Small intestine (tissue), 7 donors: ENCODE measurements around the gene ZNF84. TPM values are rescaled to one million over a fixed set of nuclear protein-coding genes. Genes with fewer than 3 reads are reported as not detected.
A peak's percentile ranks its signal among the peaks of the same experiment; 100 is the strongest.

ENCODE experiments used
- DNase-seq, 2 donors: peaks; one replicate each; pipeline versions ENCODE4 v3.0.0 to v3.0.0-alpha.2; 2013
- FAIRE-seq: peaks from 2 replicates; lab custom pipeline; 2012; peaks lifted over from hg19 to GRCh38; lab: Jason Lieb, UNC
- H3K27ac ChIP-seq, 3 donors: one replicate each; pipeline ENCODE4 v1.5.1; 2013; ENCODE audit warnings: low read length in 2 of 3, mild to moderate bottlenecking in 2 of 3, control low read depth in 1 of 3, inconsistent platforms in 1 of 3, low read depth in 1 of 3, moderate library complexity in 1 of 3
- H3K27me3 ChIP-seq, 3 donors: one replicate each; pipeline ENCODE4 v1.6.1; 2013; ENCODE audit warnings: low read length in 3 of 3, inconsistent platforms in 1 of 3; ENCODE audit not compliant: control insufficient read depth in 3 of 3, insufficient read depth in 3 of 3
- H3K36me3 ChIP-seq, 3 donors: one replicate each; pipeline ENCODE4 v1.6.1; 2013; ENCODE audit warnings: low read length in 3 of 3, inconsistent platforms in 1 of 3, low read depth in 1 of 3, mild to moderate bottlenecking in 1 of 3, moderate library complexity in 1 of 3; ENCODE audit not compliant: control insufficient read depth in 3 of 3, insufficient read depth in 2 of 3
- H3K4me1 ChIP-seq, 3 donors: one replicate each; pipeline ENCODE4 v1.6.1; 2013; ENCODE audit warnings: low read length in 2 of 3, inconsistent platforms in 1 of 3, low read depth in 1 of 3, mild to moderate bottlenecking in 1 of 3, moderate library complexity in 1 of 3; ENCODE audit not compliant: control insufficient read depth in 3 of 3, insufficient read depth in 2 of 3
- H3K4me3 ChIP-seq, 3 donors: one replicate each; pipeline ENCODE4 v1.5.1; 2013; ENCODE audit warnings: low read length in 3 of 3, control low read depth in 1 of 3, inconsistent platforms in 1 of 3, low read depth in 1 of 3, mild to moderate bottlenecking in 1 of 3, moderate library complexity in 1 of 3
- H3K9me3 ChIP-seq, 2 donors: one replicate each; pipeline ENCODE4 v1.6.1; 2013; ENCODE audit warnings: low read depth in 1 of 2, low read length in 1 of 2; ENCODE audit not compliant: control insufficient read depth in 2 of 2, insufficient read depth in 1 of 2
- WGBS, 3 donors: extraction: QIAGEN DNeasy Blood & Tissue Kit; methylation state at CpG; one replicate each; pipeline ENCODE4 v1.1.7; 2013; 5-methylcytosine and 5-hydroxymethylcytosine counted together
- polyA plus RNA-seq, 4 donors: library from polyadenylated mRNA; stranded (reverse) in 3 of 4; unstranded in 1 of 4; fragments of 200-250 nt in 3 of 4; fragments of 120-200 nt in 1 of 4; gene quantifications; one replicate each; pipeline versions ENCODE4 v1.2.1 to v1.2.3, GENCODE V29; 2013
- donor health status: healthy with polysubstance abuse.
- donor health status: control.
- donor health status: control.
- donor health status: Bipolar disorder and iron deficiency.
- donor health status: healthy.

Gene ZNF84
- polyA plus RNA-seq, 4 donors = 3.0 to 36.1 (median 5.4) TPM

- Histone ChIP-seq H3K27me3 (no peaks in the 10 kb centered on the region), H3K4me3 (peak overlapping the region; percentile 86 to 90 (median 88)), H3K36me3 (peaks cover 16 to 27% (median 25%) of the 10 kb centered on the region in 3 donors), H3K27ac (peak overlapping the region; percentile 93 to 96 (median 94)), H3K4me1 (peaks cover 0 to 6% (median 2%) of the 10 kb centered on the region in 3 donors), H3K9me3 (peaks cover 0 to 60% of the 10 kb centered on the region in 2 donors)
- no peak for FAIRE-seq
- 24 to 31% (median 29%) methylated on average over 17 of the region's 17 CpGs for WGBS, 3 donors
- no peak for DNase-seq
Observed at GRCh38 chr12:133081159-133081780, 44.0 kb downstream of the ZNF84 start.

GRCh38 chr12:133083345-133083744 lies 46.0 kb downstream of the ZNF84 start:
- Histone ChIP-seq H3K9me3 (peaks cover 0 to 54% of the 10 kb centered on the region in 2 donors), H3K4me1 (peaks cover 0 to 6% (median 2%) of the 10 kb centered on the region in 3 donors), H3K4me3 (no peak overlapping the region), H3K36me3 (peaks cover 18 to 29% (median 27%) of the 10 kb centered on the region in 3 donors), H3K27me3 (no peaks in the 10 kb centered on the region), H3K27ac (no peak overlapping the region)
- FAIRE-seq = no peak
- no peak for DNase-seq
- 97 to 98% (median 97%) methylated on average over 6 of the region's 6 CpGs for WGBS, 3 donors

DNA sequence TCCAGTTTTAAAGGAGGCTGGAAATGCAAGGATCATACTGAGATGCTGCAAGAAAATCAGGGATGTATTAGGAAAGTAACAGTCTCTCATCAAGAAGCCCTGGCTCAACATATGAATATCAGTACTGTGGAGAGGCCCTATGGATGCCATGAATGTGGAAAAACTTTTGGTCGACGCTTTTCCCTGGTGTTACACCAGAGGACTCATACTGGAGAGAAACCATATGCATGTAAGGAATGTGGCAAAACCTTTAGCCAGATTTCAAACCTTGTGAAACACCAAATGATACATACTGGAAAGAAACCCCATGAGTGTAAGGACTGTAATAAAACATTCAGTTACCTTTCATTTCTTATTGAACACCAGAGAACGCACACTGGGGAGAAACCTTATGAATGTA lies 68.3 kb downstream of the ZNF84 start:
- Histone ChIP-seq H3K4me3 (no peak overlapping the region), H3K4me1 (no peaks in the 10 kb centered on the region), H3K27me3 (no peaks in the 10 kb centered on the region), H3K27ac (no peak overlapping the region), H3K36me3 (peaks cover 13 to 21% (median 18%) of the 10 kb centered on the region in 3 donors), H3K9me3 (peaks cover 0 to 58% of the 10 kb centered on the region in 2 donors)
- FAIRE-seq (no peak), DNase-seq (peak in 1 of 2 donors; percentile 30)
- WGBS, 3 donors = 95 to 99% (median 98%) methylated on average over 3 of the region's 3 CpGs

GRCh38 chr12:133106253-133106652 lies 68.9 kb downstream of the ZNF84 start:
- H3K9me3 ChIP-seq = peaks cover 0 to 58% of the 10 kb centered on the region in 2 donors
- no peak for FAIRE-seq

DNA sequence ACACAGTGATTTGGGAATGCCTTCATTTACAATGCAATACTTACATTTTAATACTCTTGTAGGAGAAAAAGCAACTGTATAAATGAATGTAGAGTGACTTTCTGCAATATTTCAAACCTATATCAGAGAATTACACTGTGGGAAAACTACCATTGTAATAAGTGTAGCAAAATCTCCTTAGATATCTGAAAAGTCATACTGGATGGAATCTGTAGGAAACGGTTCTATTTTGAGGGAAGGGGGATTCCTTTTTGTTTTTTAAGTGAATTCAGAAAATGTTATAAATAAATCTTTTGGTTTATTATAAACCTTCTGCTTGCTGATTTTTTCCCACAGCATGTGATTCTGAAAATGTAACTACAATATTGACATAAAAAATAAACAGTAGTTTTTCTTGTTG lies 69.8 kb downstream of the ZNF84 start:
- Histone ChIP-seq H3K4me1 (no peaks in the 10 kb centered on the region), H3K27ac (no peak overlapping the region), H3K9me3 (peaks cover 0 to 57% of the 10 kb centered on the region in 2 donors), H3K4me3 (no peak overlapping the region), H3K27me3 (no peaks in the 10 kb centered on the region), H3K36me3 (peaks cover 13 to 16% (median 13%) of the 10 kb centered on the region in 3 donors)
- 89 to 97% (median 97%) methylated on average over 1 of the region's 1 CpG for WGBS, 3 donors
- DNase-seq (no peak), FAIRE-seq (no peak)

More at GRCh38 chr12:133106253-133106652, 68.9 kb downstream of the ZNF84 start:
- Histone ChIP-seq H3K27ac (no peak overlapping the region), H3K36me3 (peaks cover 13 to 17% (median 17%) of the 10 kb centered on the region in 3 donors), H3K4me3 (no peak overlapping the region), H3K4me1 (no peaks in the 10 kb centered on the region), H3K27me3 (no peaks in the 10 kb centered on the region)
- 97 to 99% (median 97%) methylated on average over 5 of the region's 5 CpGs for WGBS, 3 donors
- no peak for DNase-seq

- 94 to 99% (median 96%) methylated on average over 2 of the region's 2 CpGs for WGBS, 3 donors
- H3K36me3 ChIP-seq = peaks cover 8 to 15% (median 12%) of the 10 kb centered on the region in 3 donors
Observed at GRCh38 chr12:133108150-133108549, 70.8 kb downstream of the ZNF84 start.

More at GRCh38 chr12:133108150-133108549, 70.8 kb downstream of the ZNF84 start:
- peaks cover 0 to 56% of the 10 kb centered on the region in 2 donors for H3K9me3 ChIP-seq
- H3K27ac ChIP-seq = no peak overlapping the region
- no peak for DNase-seq
- no peak for FAIRE-seq
- no peak overlapping the region for H3K4me3 ChIP-seq
- no peaks in the 10 kb centered on the region for H3K4me1 ChIP-seq
- no peaks in the 10 kb centered on the region for H3K27me3 ChIP-seq

Other genes with a start within 250 kb of the ZNF84 start
- 10 to 100 TPM in 3 of 4 donors, 1 to 10 TPM in 1; 7.3 to 35.1 (median 15.5) TPM for gene GOLGA3, start 208.6 kb upstream of the ZNF84 start, polyA plus RNA-seq
- 10 to 100 TPM; 23.9 to 43.4 (median 31.8) TPM for gene CHFR, start 149.9 kb upstream of the ZNF84 start, polyA plus RNA-seq
- 10 to 100 TPM in 1 of 4 donors, 1 to 10 TPM in 2, under 1 TPM in 1; 0.81 to 19.6 (median 2.8) TPM for gene ZNF605, start 81.2 kb upstream of the ZNF84 start, polyA plus RNA-seq
- gene ZNF26, start 51.1 kb upstream of the ZNF84 start, polyA plus RNA-seq = 10 to 100 TPM in 1 of 4 donors, 1 to 10 TPM in 3; 1.1 to 13.6 (median 2.9) TPM
- gene ZNF140, start 43.4 kb downstream of the ZNF84 start, polyA plus RNA-seq = 10 to 100 TPM; 12.3 to 29.4 (median 18.3) TPM
- gene ZNF891, start 92.8 kb downstream of the ZNF84 start, polyA plus RNA-seq = 1 to 10 TPM in 1 of 4 donors, under 1 TPM in 3; under 0.01 to 2.9 (median 0.39) TPM
- 10 to 100 TPM in 1 of 4 donors, 1 to 10 TPM in 2, under 1 TPM in 1; 0.81 to 11.6 (median 2.3) TPM for gene ZNF10, start 93.1 kb downstream of the ZNF84 start, polyA plus RNA-seq
- 10 to 100 TPM in 1 of 4 donors, 1 to 10 TPM in 3; 1.6 to 26.2 (median 4.9) TPM for gene ZNF268, start 144.0 kb downstream of the ZNF84 start, polyA plus RNA-seq
- gene ANHX, start 198.4 kb downstream of the ZNF84 start, polyA plus RNA-seq = not detected